Right renal pelvis (tissue), 4 donors: Measurements from ENCODE around the gene RNF223. TPM values are rescaled to one million over a fixed set of nuclear protein-coding genes. Genes with fewer than 3 reads are reported as not detected.
"Not testable (repeated sequence)": the region's sequence is repeated elsewhere in the genome, so short reads cannot be mapped to it uniquely, and the experiment has no call there.

ENCODE experiments used
- DNase-seq, 4 donors: peaks; one replicate each; pipeline ENCODE4 v3.0.0-alpha.2; 2013; ENCODE audit warnings: low read depth in 4 of 4, low spot score in 3 of 4, missing footprints in 1 of 4
- polyA plus RNA-seq, 4 donors: library from polyadenylated mRNA; unstranded; fragments of 120-200 nt; gene quantifications; one replicate each; pipeline ENCODE4 v1.2.1, GENCODE V29; 2013; ENCODE audit not compliant: insufficient read length in 4 of 4

RNF223 gene
- polyA plus RNA-seq, 4 donors, result 0.14 to 0.88 (median 0.37) TPM

GRCh38 chr1:1062348-1063163 is 11.6 kb downstream of the RNF223 start:
- no peak for DNase-seq

DNA sequence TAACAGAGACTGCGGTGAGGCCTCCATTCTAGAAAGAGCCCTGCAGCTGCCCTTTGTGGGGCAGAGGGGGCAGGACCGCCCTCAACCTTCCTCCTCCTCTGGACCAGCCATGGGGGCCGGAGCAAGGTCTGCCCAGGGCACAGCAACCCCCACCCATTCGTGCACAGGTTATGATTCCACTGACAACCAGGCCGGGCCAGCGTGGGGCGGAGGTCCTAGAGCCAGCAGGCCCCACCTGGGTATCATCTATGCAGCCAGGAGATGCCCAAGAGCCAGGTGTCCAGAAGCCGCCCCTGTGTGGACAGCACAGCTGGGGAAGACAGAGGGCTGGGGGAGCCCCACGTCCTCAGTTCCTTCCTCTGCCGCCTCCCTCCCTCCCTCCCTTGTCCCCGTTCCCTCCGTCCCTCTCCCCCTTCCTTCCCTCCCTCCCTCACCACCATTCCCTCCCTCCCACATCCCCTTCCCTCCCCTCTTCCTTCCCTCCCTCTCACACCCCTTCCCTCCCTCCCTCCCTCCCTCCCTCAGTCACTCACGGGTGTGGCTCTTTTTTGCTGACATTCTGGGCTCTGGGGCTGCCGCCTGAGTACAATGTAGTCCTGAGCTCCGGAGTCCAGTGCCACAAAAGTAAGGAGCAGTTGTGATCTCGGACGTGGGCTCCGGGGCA is 12.3 kb downstream of the RNF223 start:
- DNase-seq, result no peak

GRCh38 chr1:1060281-1061000 is 13.7 kb downstream of the RNF223 start:
- DNase-seq, result no peak

DNA sequence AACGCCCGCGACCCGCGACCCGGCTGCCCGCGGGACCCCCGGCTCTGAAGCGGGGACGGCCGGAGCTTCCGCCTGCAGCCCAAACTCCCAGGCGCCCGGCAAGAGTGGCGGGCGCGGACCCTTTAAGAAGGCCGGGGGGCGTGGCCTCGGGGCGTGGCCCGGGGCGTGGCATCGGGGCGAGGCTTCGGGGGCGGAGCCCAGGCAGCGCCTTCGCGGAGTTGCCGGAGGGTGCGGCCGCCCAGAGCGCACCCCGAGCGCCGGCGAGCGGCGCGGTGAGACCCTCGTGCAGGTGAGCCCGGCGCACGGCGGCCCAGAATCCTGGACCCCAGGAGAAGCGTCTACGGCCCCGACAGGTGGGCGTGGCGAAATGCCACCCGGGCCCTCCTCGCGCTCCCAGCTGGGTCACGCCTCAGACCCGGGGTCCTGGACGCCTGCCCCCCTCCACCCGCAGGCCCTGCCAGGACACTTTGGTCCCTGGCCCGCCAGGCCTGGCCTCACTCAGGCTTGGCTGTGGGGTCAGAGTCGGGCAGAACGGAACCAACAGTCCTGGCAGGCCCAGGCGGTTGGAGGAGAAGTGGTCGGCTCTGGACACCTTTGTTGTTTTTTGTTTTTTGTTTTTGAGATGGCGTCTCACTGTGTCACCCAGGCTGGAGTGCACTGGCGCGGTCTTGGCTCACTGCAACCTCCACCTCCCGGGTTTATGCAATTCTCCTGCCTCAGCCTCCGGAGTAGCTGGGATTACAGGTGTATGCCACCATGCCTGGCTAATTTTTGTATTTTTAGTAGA is 14.4 kb downstream of the RNF223 start:
- no peak for DNase-seq

- DNase-seq, result no peak
These were observed 15.1 kb downstream of the RNF223 start for GRCh38 chr1:1058921-1059493.

DNA sequence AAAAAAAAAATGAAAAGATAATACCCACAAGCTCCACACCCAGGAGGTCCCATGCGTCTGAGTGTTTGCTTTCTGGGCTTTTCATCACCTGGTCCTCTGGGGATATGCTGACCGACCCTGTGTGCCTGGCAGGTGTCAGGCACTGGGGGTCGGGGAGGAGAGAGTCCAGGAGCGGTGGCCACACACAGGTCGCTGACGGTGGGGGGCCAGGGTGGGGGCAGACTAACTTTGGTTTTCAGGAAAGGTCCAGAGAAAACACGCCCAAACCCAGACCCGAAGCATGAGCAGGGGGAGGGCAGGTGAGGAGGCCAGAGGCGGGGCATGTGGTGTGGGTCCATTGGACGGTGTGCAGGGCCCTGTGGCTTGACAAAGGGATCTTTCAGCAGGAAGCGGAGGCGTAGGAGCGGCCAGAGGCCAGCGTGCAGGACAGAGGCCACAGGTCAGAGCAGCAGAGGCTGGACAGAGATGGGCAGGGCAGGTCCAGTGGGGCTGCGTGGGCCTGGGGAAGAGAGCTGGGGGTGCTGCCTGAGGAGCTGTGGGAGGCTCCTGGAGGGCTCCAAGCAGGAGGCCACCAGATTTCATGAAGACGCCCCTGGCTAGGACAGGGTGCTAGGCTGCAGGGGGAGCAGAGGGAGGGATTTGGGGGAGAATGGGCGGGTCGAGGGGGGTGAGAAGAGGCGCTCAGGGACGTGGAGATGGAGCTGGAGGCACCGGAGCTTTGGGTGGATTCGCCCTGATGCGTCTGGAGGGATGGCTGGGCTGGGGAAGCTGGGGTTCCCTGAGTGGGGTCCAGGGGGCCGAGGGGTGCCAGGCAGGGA is 15.8 kb downstream of the RNF223 start:
- no peak for DNase-seq

GRCh38 chr1:1057769-1058087 is 16.4 kb downstream of the RNF223 start:
- not testable (repeated sequence) for DNase-seq

DNA sequence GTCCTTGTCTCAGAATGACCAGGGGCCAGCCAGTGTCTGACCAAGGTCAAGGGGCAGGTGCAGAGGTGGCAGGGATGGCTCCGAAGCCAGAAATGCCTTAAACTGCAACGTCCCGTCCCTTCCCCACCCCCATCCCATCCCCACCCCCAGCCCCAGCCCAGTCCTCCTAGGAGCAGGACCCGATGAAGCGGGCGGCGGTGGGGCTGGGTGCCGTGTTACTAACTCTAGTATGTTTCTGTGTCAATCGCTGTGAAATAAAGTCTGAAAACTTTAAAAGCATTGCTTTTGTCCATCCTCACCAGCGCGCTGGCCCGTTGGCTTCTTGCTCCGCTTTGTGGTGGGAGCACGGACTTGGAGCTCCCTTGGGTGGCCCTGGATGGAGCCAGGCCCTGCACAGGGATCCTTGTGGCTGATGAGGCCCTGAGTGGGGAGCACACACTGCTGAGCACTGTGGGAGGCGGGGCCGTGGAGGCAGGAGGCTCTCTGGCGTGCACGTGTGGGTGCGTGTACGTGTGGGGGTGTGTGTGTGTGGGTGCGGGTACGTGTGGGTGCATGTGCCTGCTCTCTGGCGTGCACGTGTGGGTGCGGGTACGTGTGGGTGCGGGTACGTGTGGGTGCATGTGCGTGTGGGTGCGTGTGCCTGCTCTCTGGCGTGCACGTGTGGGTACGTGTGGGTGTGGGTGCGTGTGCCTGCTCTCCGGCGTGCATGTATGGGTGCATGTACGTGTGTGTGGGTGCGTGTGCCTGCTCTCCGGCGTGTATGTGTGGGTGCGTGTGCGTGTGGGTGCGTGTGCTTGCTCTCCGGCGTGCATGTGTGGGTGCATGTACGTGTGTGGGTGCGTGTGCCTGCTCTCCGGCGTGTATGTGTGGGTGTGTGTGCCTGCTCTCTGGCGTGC is 18.0 kb downstream of the RNF223 start:
- no peak for DNase-seq

- no peak for DNase-seq
These were observed 19.1 kb downstream of the RNF223 start for GRCh38 chr1:1054971-1055370.

DNA sequence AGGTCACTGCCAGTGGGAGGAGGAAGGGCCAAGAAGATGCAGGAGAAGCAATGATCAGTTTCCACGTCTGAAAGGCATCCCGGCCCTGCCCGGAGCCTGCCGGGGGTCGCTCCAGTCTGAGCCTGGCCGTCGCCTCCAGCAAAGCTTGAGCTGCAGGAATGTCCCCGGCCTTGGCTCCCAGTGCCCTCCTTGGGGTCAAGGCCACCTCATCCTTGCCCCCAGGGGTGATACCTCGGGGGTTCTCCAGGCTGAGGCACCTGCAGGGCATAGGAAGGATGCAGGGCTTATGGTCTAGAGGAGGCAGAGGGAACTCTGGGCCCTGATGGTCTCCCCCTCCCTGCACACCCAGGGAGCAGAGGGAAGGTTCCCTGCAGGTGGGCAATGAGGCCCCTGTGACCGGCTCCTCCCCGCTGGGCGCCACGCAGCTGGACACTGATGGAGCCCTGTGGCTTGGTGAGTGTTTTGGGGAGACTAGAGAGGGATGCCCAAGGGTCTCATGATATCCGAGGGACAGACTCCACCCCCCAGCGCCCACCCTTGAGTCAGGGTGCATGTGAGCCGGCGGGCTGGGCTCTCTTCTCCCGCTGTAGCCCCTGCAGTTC is 19.9 kb downstream of the RNF223 start:
- DNase-seq, result no peak

DNA sequence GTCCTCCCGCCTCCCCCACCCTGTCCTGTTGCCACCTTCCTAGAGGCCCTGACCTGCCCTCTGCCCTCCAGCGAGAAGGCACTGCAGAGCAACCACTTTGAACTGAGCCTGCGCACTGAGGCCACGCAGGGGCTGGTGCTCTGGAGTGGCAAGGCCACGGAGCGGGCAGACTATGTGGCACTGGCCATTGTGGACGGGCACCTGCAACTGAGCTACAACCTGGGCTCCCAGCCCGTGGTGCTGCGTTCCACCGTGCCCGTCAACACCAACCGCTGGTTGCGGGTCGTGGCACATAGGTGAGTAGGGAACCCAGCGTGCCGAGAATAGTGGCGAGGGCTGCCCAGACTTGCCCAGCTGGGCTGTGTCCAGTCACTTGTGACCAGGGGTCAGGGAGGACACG is 20.4 kb downstream of the RNF223 start:
- no peak for DNase-seq

DNA sequence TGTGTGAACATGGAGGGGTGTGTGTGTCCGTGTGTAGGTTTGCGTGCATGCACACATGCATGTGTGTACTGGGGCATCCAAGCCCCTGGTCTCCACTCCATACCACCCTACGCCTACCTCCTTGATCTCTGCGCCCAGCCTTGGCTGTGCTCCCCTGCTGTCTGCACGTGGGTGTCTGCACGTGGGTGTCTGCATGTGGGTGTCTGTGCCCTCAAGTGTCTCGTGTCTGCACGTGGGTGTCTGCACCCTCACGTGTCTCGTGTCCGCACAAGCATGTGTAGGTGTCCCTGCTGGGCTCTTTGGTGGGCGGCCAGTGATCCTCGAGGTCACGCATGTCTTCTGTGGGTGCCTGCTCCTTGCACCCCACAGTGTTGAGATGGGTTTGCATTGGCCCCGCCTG is 21.1 kb downstream of the RNF223 start:
- DNase-seq, result no peak

- DNase-seq, result no peak
These were observed 21.9 kb downstream of the RNF223 start for GRCh38 chr1:1052003-1052840.

DNA sequence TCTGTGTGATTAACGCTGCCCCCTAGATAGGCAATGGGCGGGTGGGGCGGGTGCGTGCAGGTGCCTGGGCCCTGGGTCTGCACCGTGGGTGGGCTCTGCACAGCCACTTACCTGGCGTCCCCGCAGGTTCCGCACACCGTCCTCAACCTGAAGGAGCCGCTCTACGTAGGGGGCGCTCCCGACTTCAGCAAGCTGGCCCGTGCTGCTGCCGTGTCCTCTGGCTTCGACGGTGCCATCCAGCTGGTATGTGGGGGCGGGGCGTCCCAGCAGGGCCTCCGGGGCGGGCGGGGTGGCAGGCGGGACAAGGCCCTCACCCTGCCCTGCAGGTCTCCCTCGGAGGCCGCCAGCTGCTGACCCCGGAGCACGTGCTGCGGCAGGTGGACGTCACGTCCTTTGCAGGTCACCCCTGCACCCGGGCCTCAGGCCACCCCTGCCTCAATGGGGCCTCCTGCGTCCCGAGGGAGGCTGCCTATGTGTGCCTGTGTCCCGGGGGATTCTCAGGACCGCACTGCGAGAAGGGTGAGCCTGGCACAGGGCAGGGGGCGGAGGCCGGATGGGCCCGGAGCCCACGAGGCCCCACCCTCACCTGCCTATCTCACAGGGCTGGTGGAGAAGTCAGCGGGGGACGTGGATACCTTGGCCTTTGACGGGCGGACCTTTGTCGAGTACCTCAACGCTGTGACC is 22.8 kb downstream of the RNF223 start:
- no peak for DNase-seq

DNA sequence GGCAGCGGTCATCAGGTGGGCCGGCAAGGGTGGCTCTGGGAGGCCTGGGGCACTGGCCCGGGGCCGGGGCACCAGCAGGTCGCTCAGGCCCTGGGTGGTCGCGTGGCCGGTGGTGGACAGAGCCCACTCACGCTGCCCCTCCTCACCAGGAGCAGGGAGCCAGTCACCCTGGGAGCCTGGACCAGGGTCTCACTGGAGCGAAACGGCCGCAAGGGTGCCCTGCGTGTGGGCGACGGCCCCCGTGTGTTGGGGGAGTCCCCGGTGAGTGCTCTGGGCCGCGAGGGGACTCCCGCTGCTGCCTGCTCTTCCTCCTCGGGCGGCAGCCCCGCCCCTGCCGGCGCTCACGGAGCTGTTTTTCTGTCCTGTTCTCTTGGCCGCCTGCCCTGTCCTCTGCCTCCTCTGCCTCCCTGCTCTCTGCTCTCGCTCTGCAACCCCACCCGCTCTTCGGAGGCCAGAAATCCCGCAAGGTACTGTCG is 23.5 kb downstream of the RNF223 start:
- no peak for DNase-seq

DNA sequence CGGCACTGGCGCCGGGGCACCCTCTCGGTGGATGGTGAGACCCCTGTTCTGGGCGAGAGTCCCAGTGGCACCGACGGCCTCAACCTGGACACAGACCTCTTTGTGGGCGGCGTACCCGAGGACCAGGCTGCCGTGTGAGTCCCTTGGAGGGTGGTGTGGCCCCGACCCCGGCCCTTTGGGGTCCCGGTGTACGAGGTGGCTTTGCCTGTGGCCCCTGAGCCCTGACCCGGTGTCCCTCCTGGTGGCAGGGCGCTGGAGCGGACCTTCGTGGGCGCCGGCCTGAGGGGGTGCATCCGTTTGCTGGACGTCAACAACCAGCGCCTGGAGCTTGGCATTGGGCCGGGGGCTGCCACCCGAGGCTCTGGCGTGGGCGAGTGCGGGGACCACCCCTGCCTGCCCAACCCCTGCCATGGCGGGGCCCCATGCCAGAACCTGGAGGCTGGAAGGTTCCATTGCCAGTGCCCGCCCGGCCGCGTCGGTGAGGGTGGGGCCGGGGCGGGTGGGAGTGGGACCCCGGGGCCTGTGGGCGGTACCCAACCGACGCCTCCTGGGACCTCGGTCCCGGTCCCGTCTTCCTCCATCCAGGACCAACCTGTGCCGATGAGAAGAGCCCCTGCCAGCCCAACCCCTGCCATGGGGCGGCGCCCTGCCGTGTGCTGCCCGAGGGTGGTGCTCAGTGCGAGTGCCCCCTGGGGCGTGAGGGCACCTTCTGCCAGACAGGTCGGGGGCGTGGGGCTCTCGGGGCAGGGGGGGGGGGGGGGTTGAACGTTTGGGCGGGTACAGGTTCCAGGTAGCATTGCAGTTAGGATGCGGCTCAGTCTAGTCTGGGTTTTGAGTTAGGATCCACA is 24.6 kb downstream of the RNF223 start:
- no peak for DNase-seq
